ENCODE measurements around the gene SNAPC3.

The SNAPC3 gene

DNA sequence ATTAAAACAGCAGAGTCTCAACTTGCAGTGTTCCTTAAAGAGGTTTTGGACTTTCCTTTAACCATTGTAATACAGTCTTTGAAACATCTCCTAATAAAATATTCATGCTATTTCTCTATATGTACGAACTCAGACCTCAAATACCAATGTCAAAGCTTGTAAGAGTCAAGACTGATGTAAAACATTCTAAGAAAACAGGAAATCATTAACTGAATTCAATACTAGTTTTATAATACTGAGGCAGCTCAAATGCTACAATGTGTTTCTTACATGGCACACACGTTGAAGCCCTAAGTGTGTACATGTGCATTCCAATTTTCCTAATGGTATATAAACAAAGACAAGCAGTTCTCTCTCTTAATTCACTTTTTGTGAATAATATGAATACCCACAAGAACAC is 76.5 kb downstream of the SNAPC3 start:
- no peaks in the 10 kb centered on the region for H3K27me3 ChIP-seq
- no peak for DNase-seq
- no peaks in the 10 kb centered on the region for H3K9me3 ChIP-seq
- peaks cover 6 to 7% (median 7%) of the 10 kb centered on the region in 3 donors for H3K36me3 ChIP-seq
- H3K4me1 ChIP-seq: peaks cover 0 to 27% (median 2%) of the 10 kb centered on the region in 4 donors
- no peak overlapping the region for H3K4me3 ChIP-seq
- TF ChIP-seq, protein P1, sequence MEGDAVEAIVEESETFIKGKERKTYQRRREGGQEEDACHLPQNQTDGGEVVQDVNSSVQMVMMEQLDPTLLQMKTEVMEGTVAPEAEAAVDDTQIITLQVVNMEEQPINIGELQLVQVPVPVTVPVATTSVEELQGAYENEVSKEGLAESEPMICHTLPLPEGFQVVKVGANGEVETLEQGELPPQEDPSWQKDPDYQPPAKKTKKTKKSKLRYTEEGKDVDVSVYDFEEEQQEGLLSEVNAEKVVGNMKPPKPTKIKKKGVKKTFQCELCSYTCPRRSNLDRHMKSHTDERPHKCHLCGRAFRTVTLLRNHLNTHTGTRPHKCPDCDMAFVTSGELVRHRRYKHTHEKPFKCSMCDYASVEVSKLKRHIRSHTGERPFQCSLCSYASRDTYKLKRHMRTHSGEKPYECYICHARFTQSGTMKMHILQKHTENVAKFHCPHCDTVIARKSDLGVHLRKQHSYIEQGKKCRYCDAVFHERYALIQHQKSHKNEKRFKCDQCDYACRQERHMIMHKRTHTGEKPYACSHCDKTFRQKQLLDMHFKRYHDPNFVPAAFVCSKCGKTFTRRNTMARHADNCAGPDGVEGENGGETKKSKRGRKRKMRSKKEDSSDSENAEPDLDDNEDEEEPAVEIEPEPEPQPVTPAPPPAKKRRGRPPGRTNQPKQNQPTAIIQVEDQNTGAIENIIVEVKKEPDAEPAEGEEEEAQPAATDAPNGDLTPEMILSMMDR (IDR thresholded peaks at IDR 0.05): no peak
- intact Hi-C loops (cut with DNase I; ENCODE audit: low total_unique reads): no loop called here
- no peak overlapping the region for H3K27ac ChIP-seq

DNA sequence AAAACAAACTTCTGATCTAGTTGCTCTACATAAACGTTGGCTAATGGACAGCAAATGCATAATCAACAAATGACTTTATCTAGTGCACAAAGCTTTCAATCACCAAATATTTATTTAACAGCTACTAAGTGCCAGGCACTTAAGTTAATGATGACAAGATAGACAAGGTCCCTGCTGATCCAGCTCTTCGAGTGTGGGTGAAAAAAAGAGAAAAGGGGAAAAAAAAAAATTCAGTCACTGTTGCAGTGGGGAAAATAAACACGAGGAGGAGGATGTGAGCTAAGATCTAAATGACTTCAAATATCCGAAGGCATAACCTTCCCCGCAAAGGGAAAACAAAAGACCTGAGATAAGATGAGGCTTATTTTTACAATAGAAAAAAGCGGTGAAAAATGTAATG is 78.5 kb downstream of the SNAPC3 start:
- TF ChIP-seq, protein P1 (IDR thresholded peaks at IDR 0.05): no peak
- Histone ChIP-seq H3K36me3 (peaks cover 9 to 26% (median 20%) of the 10 kb centered on the region in 3 donors), H3K4me3 (no peak overlapping the region)

DNA sequence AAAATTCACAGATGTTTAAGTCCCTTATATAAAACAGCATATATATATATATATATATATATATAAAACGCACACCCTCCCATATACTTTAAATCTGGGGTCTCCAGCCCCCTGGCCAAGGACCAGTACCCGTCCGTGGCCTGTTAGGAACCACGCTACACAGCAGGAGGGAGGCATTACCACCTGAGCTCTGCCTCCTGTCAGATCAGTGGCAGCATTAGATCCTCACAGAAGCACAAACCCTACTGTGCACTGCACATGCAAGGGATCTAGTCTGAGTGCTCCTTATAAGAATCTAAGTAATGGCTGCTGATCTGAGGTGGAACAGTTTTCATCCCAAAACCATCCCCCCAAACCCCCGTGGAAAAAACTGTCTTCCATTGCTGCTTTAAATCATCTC is 79.1 kb downstream of the SNAPC3 start:
- DNase-seq: no peak
- Histone ChIP-seq H3K4me3 (no peak overlapping the region), H3K9me3 (no peaks in the 10 kb centered on the region), H3K27me3 (no peaks in the 10 kb centered on the region), H3K27ac (no peak overlapping the region), H3K4me1 (peaks cover 0 to 11% (median 0%) of the 10 kb centered on the region in 4 donors), H3K36me3 (peaks cover 10 to 26% (median 26%) of the 10 kb centered on the region in 3 donors)
- TF ChIP-seq, protein P1 (IDR thresholded peaks at IDR 0.05): no peak
- intact Hi-C loops (cut with DNase I; ENCODE audit: low total_unique reads): no loop called here

More for the DNA sequence above, 78.5 kb downstream of the SNAPC3 start:
- Histone ChIP-seq H3K4me1 (peaks cover 0 to 18% (median 0%) of the 10 kb centered on the region in 4 donors), H3K9me3 (no peaks in the 10 kb centered on the region), H3K27ac (no peak overlapping the region), H3K27me3 (no peaks in the 10 kb centered on the region)
- intact Hi-C loops (cut with DNase I; ENCODE audit: low total_unique reads): no loop called here
- no peak for DNase-seq

DNA sequence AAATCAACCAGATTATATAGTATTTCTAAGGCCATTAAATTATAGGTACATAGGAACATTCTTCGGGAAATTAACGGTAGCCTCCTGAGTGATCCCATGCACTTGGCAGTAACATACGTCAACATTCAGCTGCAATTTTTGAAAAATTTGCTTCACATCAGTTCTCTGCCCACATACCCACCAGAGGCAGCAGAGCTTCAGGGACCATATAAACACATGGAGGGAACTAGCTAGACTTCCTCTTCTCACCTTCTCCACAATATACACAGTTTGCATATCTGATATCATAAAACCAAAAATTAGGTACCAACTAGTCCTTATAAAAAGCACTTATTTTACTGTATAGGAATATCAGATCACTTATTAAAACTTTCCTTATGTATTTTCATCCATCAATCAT is 83.2 kb downstream of the SNAPC3 start:
- Histone ChIP-seq H3K4me1 (peaks cover 0 to 15% (median 10%) of the 10 kb centered on the region in 4 donors), H3K36me3 (peaks cover 10 to 37% (median 30%) of the 10 kb centered on the region in 3 donors), H3K27ac (no peak overlapping the region), H3K9me3 (no peaks in the 10 kb centered on the region), H3K27me3 (no peaks in the 10 kb centered on the region), H3K4me3 (no peak overlapping the region)
- no peak for DNase-seq
- intact Hi-C loops (cut with DNase I; ENCODE audit: low total_unique reads): no loop called here
- TF ChIP-seq, protein P1 (IDR thresholded peaks at IDR 0.05): no peak

DNA sequence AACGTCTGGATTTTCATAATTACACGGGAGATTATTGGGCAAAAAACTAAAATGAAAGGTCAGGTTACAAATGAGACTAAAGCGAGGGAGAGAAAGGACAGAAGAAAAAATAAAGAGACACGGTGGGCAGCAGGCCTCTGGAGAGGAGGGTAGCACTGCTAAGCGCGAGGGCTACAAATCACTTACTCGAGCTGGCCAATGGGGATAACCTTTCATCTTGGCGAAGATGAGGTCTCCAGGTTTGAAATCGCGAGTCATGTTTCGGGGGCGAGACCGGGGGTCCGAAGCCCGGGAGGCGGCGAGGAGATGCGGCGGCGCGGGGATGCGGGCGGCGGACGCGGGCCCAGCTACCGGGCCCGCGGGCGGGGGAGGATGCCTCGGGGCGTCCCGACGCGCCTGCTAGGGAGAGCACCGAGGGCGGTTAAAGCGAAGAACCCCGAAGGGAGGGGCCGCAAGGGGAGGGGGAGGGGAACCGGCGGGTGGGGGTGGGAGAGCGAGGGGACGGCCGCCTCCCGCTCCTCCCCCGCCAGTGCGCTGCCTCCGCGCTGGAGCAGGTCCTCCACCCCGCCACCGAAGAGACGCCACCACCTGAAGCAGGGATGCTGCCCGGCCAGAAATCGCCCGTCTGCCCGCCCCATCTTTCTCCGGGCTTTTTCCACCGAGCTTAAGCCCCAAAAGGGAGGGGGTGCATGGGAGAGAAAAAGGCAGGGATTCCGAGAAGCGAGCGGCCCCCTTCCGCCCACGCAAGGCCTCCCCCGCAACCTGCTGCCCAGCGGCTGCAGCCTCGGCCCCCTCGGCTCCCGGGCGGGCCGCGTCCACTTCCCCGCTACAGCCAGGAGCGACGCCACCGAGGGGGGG is 87.5 kb downstream of the SNAPC3 start:
- Histone ChIP-seq H3K36me3 (peaks cover 5 to 21% (median 20%) of the 10 kb centered on the region in 3 donors), H3K27me3 (no peaks in the 10 kb centered on the region), H3K9me3 (no peaks in the 10 kb centered on the region), H3K4me3 (peak overlapping the region; percentile 87 to 99), H3K27ac (peak overlapping the region; percentile 85 to 91), H3K4me1 (peaks cover 0 to 21% (median 10%) of the 10 kb centered on the region in 4 donors)
- peak; percentile 26 to 72 for DNase-seq
- TF ChIP-seq, protein P1 (IDR thresholded peaks at IDR 0.05): no peak
- intact Hi-C loops (cut with DNase I; ENCODE audit: low total_unique reads): no loop called here

Data from tibial artery (tissue), 4 donors.